AG10803 (cell line): ENCODE data around the gene NT5C2.

Experiments used
- DNase-seq: peaks from one replicate; pipeline ENCODE4 v3.0.0; 2010; ENCODE audit warnings: low read depth
- H3K4me3 ChIP-seq: 2 replicates; pipeline ENCODE4 v1.5.1; 2011; ENCODE audit warnings: mild to moderate bottlenecking, low read length, control low read depth
- TF ChIP-seq, protein P1 (sequence below): conservative IDR thresholded peaks from 2 replicates; pipeline ENCODE4 v1.5.1; 2011; ENCODE audit warnings: mild to moderate bottlenecking, low read length, control low read depth, inconsistent platforms

The NT5C2 gene

GRCh38 chr10:103064956-103065355, 128.1 kb downstream of the NT5C2 start:
- TF ChIP-seq, protein P1, sequence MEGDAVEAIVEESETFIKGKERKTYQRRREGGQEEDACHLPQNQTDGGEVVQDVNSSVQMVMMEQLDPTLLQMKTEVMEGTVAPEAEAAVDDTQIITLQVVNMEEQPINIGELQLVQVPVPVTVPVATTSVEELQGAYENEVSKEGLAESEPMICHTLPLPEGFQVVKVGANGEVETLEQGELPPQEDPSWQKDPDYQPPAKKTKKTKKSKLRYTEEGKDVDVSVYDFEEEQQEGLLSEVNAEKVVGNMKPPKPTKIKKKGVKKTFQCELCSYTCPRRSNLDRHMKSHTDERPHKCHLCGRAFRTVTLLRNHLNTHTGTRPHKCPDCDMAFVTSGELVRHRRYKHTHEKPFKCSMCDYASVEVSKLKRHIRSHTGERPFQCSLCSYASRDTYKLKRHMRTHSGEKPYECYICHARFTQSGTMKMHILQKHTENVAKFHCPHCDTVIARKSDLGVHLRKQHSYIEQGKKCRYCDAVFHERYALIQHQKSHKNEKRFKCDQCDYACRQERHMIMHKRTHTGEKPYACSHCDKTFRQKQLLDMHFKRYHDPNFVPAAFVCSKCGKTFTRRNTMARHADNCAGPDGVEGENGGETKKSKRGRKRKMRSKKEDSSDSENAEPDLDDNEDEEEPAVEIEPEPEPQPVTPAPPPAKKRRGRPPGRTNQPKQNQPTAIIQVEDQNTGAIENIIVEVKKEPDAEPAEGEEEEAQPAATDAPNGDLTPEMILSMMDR = no peak

GRCh38 chr10:103062854-103063590, 130.1 kb downstream of the NT5C2 start:
- no peak for DNase-seq
- H3K4me3 ChIP-seq = no peak overlapping the region
- TF ChIP-seq, protein P1 = no peak

More at GRCh38 chr10:103064956-103065355, 128.1 kb downstream of the NT5C2 start:
- no peak for DNase-seq
- H3K4me3 ChIP-seq = no peak overlapping the region

DNA sequence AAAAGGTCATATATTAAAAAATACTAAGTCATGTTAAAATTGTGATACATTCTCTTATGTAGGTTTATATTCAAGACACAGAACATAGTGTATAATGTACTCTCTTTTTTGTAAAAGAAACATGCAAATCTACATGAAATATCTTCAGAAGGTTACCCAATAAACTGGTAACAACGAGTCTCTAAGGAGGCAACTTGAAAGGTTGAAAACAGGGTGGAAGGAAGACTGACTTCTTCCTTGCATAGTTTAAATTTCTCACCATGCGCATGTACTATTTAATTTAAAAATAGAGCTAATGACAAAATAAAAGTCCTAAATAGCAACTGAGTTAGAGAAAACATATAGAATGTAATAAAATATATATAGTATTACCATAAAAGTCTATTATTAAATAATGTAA, 132.5 kb downstream of the NT5C2 start:
- TF ChIP-seq, protein P1 = no peak
- DNase-seq = no peak
- no peak overlapping the region for H3K4me3 ChIP-seq

GRCh38 chr10:103058034-103058433, 135.0 kb downstream of the NT5C2 start:
- DNase-seq = no peak
- H3K4me3 ChIP-seq = no peak overlapping the region
- TF ChIP-seq, protein P1 = no peak

- TF ChIP-seq, protein P1 = no peak
- DNase-seq = no peak
- no peak overlapping the region for H3K4me3 ChIP-seq
Measured at GRCh38 chr10:103055105-103055504, 138.0 kb downstream of the NT5C2 start.

- DNase-seq = no peak
- TF ChIP-seq, protein P1 = no peak
- H3K4me3 ChIP-seq = no peak overlapping the region
Measured at GRCh38 chr10:103054621-103055020, 138.5 kb downstream of the NT5C2 start.
